ENCODE results near the gene ZNF583.

ZNF583 gene

GRCh38 chr19:56476093-56476492 lies 72.0 kb downstream of the ZNF583 start:
- DNase-seq = no peak

All from NCI-H187 treated with DMSO at 0.1 percent for 48 hours (cell line).